Stimulated activated CD4-positive, alpha-beta T cell treated with anti-CD3 and anti-CD28 coated beads, Interleukin-2, amount 100 ng/mL, for 48 hours (primary cell): ENCODE results near the gene COX19.
A peak's percentile ranks its signal among the peaks of the same experiment; 100 is the strongest.
"Not testable (repeated sequence)": the region's sequence is repeated elsewhere in the genome, so short reads cannot be mapped to it uniquely, and the experiment has no call there.

Experiments
- DNase-seq, 2 donors: peaks; one replicate each; pipeline ENCODE4 v3.0.0-alpha.2; 2020

COX19 gene

GRCh38 chr7:959271-959670 lies 16.1 kb downstream of the COX19 start:
- DNase-seq, result no peak

- DNase-seq, result no peak
Measured at GRCh38 chr7:958221-959200, 16.8 kb downstream of the COX19 start.

GRCh38 chr7:957418-958220 lies 17.7 kb downstream of the COX19 start:
- DNase-seq, result no peak

- no peak for DNase-seq
Measured at GRCh38 chr7:956031-956430, 19.3 kb downstream of the COX19 start.

- peak; percentile 44 to 54 for DNase-seq
Measured at GRCh38 chr7:954330-955238, 20.8 kb downstream of the COX19 start, which contains the start of gene ADAP1. TSS of gene ADAP1 (minus strand) at chr7:954680. CDS start at chr7:954477, 203 bp downstream.

- no peak for DNase-seq
Measured at GRCh38 chr7:953547-954327, 21.6 kb downstream of the COX19 start.

GRCh38 chr7:952548-953441 lies 22.6 kb downstream of the COX19 start:
- no peak for DNase-seq

- no peak for DNase-seq
Measured at GRCh38 chr7:951881-952547, 23.3 kb downstream of the COX19 start.

- DNase-seq, result no peak
Measured at GRCh38 chr7:949021-949934, 26.1 kb downstream of the COX19 start.

GRCh38 chr7:947391-948210 lies 27.7 kb downstream of the COX19 start:
- DNase-seq, result no peak

GRCh38 chr7:946256-946996 lies 28.9 kb downstream of the COX19 start:
- DNase-seq, result no peak

- DNase-seq, result no peak
Measured at GRCh38 chr7:945556-946255, 29.6 kb downstream of the COX19 start.

- DNase-seq, result no peak
Measured at GRCh38 chr7:945147-945555, 30.2 kb downstream of the COX19 start.

- no peak for DNase-seq
Measured at GRCh38 chr7:944744-945143, 30.6 kb downstream of the COX19 start.

- DNase-seq, result not testable (repeated sequence)
Measured at GRCh38 chr7:943793-944192, 31.6 kb downstream of the COX19 start.

- no peak for DNase-seq
Measured at GRCh38 chr7:940599-941408, 34.5 kb downstream of the COX19 start.
